SK-MEL-5 (cell line): Measurements from ENCODE around the gene EBNA1BP2. TPM values are rescaled to one million over a fixed set of nuclear protein-coding genes. Genes with fewer than 3 reads are reported as not detected.
"Not testable (repeated sequence)": the region's sequence is repeated elsewhere in the genome, so short reads cannot be mapped to it uniquely, and the experiment has no call there.

Experiments used
- DNase-seq: peaks from one replicate; pipeline ENCODE4 v3.0.0-alpha.2; 2016; ENCODE audit warnings: low read depth, low spot score
- in situ Hi-C: cut with HindIII; loops from 2 replicates; pipeline ENCODE4 v1.10.0; 2016; ENCODE audit warnings: low sequenced_read_pairs, high pct_unique_total_duplicates, low pct_unique_long_range_greater_than_20kb
- polyA plus RNA-seq, 2 experiments: library from polyadenylated mRNA; depleted of rRNA; stranded (reverse); fragments of >200 nt; gene quantifications; 2 replicates each; pipeline ENCODE4 v1.2.3, GENCODE V29; 2015
- total RNA-seq: library from RNA; depleted of rRNA; stranded (reverse); fragments of >200 nt; shearing (Covaris generic); gene quantifications from 2 replicates; pipeline ENCODE4 v1.2.3, GENCODE V29; 2014; rRNA removed

EBNA1BP2 gene, protein sequence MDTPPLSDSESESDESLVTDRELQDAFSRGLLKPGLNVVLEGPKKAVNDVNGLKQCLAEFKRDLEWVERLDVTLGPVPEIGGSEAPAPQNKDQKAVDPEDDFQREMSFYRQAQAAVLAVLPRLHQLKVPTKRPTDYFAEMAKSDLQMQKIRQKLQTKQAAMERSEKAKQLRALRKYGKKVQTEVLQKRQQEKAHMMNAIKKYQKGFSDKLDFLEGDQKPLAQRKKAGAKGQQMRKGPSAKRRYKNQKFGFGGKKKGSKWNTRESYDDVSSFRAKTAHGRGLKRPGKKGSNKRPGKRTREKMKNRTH
- 146 and 172 TPM in 2 replicates for total RNA-seq
- 121 and 128 TPM in 2 replicates for polyA plus RNA-seq (2015; cell fraction: cytosol; rRNA removed)
- polyA plus RNA-seq (2015; cell fraction: nucleus; rRNA removed), result 112 and 120 TPM in 2 replicates

DNA sequence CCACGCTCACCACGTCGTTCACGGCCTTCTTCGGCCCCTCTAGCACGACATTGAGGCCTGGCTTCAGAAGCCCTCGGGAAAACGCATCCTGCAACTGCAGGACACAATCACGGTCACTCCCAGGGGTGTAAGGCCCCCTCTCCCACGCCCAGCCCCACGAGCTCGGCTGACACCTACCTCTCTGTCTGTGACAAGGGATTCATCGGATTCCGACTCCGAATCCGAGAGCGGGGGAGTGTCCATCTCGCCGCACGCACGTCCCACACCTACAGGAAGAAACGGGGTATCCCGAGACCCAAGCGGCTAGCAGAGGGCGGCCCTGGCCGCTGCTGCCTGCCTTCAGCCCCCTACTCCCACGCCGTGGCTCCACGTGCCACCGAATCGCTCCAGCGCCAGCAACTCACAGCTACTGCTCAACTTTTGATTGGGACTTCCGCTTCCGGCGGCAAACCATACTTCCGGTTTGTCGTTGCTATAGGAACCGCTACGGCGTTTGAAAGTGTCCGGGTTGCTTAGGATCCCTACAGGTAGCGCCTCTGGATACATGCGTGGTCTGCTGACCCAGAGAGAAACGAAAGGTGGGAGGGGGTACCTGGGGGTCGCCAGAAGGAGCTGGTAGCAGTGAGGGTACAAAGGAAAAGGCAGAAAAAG, at the start of gene EBNA1BP2, which contains the start of gene CFAP57:
Gene EBNA1BP2 (minus strand): TSS at position 415 of the 651 bp plus-strand sequence. CDS start 172 bp downstream, at position 243.
Gene CFAP57 (plus strand): TSS at position 455 of the 651 bp plus-strand sequence. CDS start 424 bp downstream, outside the sequence.
- in situ Hi-C loops, result no loop called here
- DNase-seq, result peak; percentile 92

DNA sequence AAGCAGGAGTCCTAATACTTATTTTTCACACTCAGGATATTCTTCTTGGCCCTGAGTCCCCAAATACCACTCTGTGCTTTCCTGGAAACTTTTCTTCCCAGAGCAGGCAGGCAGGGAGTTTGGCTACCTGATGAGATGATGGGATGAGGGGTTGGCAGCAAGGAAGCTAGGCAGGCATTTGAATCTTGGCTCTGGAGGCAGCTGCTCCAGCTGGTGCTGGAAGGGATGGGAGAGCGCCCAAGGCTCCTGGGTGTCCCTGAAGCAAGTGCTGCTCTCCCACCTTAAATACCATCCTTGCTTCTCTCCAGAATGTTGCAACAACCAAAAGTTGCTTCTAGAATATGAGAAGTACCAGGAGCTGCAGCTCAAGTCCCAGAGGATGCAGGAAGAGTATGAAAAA, 49.7 kb upstream of the EBNA1BP2 start:
- no peak for DNase-seq
- in situ Hi-C loops, result no loop called here

DNA sequence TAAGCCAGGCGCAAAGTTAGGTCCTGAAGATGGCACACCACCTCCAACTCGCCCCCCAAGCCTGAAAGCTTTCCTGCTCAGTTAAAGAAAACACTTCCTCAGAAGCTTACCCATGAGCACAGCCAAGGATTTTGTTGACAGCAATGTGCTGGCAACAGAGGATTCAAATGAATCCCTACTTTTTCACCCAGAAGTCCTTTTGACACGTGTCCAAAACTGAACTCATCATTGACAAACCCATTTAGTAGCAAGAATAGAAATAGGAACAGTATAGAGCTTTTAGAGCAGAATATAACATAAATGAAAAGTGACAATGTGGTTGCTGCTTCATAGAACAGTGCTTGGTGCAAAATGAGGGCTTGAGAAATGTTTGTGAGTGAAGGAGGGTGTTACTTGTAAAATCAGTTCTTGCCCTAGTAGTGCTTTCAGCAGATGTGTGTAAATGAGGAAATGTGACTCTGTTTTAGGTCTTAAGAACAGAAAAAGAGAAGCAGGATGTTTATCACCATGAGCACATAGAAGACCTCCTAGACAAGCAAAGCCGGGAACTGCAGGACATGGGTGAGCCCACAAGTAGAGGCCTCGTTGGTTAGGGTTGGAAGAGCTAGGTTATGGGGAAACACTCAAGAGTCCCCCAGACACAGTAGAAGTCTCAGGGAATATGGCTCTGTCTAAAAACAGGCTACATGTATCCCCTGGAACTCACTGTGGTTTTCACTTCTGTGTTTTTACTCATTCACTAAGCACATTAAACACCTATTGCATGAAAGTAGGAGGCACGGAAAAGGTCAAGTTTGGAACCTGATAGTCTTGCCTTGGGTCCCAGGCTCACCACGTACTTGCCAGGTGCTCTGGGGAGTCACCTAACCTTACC, 49.1 kb upstream of the EBNA1BP2 start:
- in situ Hi-C loops, result no loop called here
- DNase-seq, result no peak

DNA sequence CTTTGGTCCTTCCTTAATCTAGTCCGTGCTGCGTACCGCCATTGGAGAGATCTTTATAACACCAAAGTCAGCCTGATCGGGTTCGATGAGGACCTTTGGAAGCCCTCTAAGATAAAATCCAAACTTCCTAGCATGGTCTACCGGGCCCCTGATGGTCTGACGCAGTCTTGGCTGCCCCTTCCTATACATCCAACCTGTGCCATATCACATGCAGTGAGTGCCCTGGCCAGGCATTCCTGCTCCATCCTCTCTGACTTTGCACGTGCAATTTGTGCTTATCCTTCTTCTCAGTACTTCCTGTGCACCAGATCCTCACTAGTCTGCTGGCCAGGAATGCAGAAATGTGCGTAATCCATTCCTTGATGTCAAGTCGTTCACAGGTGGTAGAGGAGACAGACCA, 45.7 kb upstream of the EBNA1BP2 start:
- DNase-seq, result no peak
- in situ Hi-C loops, result no loop called here

DNA sequence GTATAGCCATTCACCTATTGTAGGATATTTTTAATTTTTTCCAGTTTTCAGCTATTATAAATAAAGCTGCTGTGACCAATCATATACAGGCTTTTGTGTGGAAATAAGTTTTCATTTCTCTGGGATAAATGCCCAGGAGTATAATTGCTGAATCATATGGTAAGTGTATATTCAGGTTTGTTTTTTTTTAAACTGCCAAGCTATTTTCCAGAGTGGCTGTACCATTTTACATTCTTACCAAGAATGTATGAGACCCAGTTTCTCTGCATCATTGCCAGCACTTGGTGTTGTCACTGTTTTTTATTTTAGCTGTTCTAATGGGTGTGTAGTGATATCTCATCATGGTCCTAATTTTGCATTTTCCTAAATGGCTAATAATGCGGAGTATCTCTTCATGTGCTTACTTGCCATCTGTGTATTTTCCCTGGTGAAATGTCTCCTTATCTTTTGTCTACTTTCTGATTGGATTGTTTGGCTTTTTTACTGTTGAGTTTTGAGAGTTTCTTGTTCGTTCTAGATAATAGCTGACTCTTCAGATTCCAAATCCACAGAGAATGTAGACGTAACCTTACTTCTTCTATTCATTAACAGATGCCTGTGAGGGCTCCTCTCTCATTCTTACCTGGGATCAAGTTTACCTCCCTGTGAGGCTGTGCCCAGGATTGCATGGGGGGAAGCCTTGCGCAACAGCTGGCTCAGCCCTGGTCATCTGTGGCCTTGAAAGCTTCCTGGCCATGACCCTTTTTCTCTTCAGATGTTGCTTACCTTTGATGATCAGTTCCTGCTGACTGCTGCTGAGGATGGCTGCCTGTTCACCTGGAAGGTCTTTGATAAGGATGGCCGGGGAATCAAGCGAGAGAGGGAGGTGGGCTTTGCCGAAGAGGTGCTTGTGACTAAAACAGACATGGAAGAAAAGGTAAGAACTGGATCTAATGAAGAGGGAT, 42.7 kb upstream of the EBNA1BP2 start:
- in situ Hi-C loops, result no loop called here
- no peak for DNase-seq

DNA sequence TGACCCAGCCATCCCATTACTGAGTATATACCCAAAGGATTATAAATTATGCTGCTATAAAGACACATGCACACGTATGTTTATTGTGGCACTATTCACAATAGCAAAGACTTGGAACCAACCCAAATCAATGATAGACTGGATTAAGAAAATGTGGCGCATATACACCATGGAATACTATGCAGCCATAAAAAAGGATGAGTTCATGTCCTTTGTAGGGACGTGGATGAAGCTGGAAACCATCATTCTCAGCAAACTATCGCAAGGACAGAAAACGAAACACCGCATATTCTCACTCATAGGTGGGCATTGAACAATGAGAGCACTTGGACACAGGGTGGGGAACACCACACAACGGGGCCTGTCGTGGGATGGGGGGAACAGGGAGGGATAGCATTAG, 36.2 kb upstream of the EBNA1BP2 start:
- DNase-seq, in situ Hi-C loops: not testable (repeated sequence)

DNA sequence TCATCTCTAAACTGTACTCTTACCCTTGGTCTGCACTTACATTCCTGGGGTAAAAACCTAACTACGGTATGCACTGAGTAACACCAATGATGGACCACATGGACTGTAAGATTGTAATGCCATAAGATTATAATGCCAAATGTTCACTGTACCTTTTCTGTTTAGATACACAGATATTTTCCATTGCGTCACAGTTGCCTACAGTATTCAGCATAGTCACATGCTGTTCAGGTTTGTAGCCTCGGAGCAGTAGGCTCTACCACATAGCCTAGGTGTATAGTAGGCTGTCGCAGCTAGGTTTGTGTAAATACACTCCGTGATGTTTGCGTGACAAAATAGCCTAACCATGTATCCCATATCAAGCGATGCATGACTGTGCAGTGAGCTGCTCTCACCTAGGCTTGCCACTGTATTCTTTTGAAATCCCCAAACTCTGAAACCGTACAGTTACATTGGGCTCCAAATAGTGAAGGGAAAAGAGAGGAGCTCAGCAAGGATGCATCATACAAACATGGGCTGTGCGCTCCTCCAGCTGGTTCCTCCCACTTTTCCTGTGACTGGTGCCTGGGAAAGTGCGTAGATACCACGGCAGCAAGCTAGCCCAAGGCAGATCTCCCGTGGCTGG, 35.3 kb upstream of the EBNA1BP2 start:
- DNase-seq, result no peak
- in situ Hi-C loops, result no loop called here

DNA sequence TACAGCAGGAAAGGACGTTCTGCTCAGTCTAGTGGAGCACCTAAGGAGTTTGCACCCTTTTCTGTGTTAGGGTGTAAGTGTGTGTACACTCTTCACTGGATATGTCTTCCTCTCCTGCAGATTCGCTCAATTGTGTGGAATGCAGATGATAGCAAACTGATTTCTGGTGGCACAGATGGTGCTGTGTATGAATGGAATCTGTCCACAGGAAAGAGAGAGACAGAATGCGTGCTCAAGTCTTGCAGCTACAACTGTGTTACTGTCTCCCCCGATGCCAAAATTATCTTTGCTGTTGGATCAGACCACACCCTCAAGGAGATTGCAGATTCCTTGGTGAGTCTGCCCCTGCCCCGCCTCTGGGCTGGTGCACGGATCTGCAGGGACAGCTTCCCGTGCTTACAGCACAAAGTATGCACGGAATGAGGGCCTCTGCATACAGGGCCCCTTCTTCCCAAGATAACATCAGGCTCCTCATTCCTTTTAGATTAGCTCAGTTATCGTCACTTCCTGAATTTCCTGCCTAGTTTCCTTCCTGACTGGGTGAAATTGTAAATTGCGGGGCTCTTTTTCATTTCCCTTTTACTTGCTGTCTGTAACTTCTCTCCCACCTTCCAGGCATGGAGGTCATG, 34.6 kb upstream of the EBNA1BP2 start:
- in situ Hi-C loops, result no loop called here
- DNase-seq, result peak; percentile 24

DNA sequence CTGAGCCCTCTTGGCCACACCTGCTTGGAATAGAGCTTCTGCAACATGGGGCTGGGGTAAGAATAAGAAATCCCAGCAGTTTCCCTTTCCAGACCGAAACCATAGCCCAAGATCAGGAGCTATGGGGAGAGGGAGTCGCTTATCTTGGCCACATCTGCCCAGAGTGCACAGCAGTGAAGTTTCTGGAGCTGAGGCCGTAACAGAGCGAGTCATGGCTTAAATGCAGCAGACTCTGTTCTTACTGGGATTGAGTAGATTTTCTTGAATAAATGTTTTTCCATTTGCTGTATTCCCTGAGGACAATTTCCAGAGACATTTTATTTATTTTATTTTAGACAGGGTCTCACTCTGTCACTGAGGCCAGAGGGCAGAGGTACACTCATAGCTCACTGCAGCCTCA, 33.6 kb upstream of the EBNA1BP2 start:
- in situ Hi-C loops, result no loop called here
- no peak for DNase-seq

DNA sequence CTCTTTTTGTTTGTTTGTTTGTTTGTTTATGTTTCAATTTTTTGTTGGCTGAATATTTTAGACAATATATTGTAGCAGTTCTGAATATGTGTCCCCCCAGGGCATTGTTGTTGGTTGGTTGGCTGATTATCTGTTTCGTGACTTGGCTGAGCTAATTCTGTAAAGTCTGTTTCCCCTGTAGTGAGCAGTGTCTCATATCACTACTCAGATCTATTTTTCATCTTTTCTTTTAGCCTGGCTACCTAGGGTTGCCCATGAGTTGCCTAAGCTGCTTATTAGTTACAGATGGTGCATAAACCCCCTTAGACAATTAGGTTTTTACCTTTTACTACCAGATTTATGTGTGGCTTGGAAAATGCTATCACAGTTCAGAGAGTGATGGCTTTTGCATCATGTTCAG, 32.3 kb upstream of the EBNA1BP2 start:
- in situ Hi-C loops, result no loop called here
- DNase-seq, result no peak

DNA sequence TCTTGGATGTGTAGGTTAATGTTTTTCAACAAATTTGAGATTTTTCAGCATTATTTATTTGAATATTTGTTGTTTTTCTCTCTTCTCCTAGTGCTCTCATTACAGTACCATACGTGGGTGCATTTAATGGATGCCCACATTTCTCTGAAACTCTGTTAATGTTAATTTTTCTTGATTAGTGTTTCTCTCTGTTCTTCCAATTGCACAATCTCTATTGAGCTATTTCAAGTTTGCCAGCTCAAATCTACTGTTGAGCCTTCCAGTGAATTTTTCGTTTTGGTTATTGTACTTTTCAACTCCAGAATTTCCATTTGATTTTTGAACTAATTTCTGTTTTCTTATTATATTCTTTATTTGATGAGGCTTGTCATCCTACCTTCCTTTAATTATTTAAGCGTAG, 31.8 kb upstream of the EBNA1BP2 start:
- in situ Hi-C loops, result no loop called here
- DNase-seq, result no peak

DNA sequence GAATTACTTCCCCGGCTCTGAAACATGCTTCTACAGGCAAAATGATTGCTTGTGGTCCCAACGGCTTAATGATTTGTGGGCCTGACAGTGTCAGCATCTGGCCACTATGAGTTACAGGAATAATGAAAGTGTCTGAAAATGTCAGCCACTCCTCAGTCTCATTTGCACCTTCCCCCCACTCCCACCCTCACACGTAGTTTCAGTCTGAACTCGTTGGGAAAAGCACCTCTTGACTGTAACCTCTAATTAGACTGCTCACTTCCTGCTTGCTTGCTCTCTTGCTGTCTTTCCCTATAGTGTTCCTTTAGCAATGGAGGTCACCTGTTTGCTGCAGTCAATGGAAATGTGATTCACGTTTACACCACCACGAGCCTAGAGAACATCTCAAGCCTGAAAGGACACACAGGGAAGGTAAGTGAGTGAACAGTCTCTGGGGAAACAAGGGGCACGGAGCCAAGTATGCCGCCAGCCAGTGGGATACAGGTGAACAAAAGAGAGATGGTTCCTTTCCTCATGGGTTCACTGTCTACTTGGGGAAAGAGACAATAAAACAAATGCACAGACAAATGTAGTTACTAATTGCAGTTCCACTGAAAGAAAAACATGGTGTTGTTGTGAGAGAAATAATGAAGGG, 27.1 kb upstream of the EBNA1BP2 start:
- no peak for DNase-seq
- in situ Hi-C loops, result no loop called here

DNA sequence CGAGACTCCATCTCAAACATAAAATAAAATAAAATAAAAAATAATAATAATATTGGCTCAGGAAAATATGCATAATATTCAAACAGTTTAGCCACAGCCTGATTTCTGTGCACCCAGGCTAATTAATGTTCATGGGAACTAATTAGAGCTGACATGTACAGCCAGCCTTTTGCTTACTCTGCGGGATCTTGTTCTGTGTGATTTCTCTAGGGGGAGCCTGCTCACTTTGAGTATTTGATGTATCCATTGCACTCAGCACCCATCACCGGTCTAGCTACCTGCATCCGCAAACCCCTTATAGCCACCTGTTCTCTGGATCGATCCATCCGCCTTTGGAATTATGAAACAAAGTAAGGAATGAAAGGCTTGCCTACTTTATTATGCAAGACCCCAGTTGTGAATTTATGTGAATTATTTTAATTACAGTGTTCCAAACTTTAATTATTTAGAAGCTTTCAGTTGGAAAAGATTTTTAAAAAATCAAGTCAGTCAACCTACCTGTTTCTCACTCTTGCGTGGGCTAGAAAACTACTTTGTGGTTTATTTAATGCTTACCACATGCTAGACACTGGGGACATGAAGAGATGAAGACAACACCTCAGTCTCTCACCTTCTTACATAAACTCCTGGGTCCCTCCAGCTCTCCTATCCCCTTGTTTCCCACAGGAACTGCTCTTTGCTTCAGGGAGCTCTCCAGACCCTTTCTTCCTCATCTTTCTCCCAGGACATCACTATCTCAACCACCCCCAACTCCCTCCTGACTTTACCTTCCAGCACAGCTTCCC, 25.4 kb upstream of the EBNA1BP2 start:
- no peak for DNase-seq
- in situ Hi-C loops, result no loop called here

DNA sequence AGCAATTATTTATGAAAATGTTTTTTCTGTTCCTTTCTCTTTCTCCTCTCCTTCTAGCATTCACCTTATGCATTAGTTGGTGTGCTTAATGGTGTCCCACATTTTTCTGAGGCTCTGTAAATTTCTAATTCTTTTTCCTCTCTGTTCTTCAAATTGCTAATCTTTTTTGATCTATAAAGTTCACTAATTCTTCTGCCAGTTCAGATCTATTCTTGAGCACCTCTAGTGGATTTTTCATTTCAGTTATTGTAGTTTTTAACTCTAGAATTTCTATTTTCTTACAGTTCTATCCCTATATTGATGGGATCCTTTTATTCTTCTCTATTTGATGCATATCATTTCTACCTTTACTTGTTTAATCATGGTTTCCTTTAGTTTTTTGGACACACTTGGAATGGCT, 22.4 kb upstream of the EBNA1BP2 start:
- DNase-seq, result no peak
- in situ Hi-C loops, result no loop called here

DNA sequence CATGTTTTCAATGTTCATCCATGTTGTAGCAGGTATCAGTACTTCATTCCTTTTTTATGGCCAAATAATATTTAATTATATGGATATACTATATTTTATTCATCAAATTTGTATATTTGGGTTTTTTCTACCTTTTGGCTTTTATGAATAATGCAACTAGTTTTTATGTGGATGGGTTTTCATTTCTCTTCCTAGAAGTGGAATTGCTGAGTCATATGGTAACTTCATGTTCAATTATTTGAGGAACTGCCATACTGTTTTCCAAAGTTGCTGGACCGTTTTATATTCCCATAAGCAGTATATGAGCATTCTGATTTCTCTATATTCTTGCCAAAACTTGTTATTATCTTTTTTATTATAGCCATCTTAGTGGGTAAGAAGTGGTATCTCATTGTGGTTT, 16.0 kb upstream of the EBNA1BP2 start:
- in situ Hi-C loops, result no loop called here
- no peak for DNase-seq
